H9 (cell line): Measurements from ENCODE around the gene SORD. TPM values are rescaled to one million over a fixed set of nuclear protein-coding genes. Genes with fewer than 3 reads are reported as not detected.

Experiments used
- DNase-seq: peaks from one replicate; pipeline ENCODE4 v3.0.0-alpha.2; 2017
- H2AFZ ChIP-seq: one replicate; pipeline ENCODE4 v1.6.1; 2013; ENCODE audit warnings: mild to moderate bottlenecking, low read length, control low read depth, moderate library complexity
- H2AK5ac ChIP-seq: 2 replicates; pipeline ENCODE4 v1.6.1; 2013; ENCODE audit warnings: low read length, control low read depth, mixed read lengths; ENCODE audit not compliant: insufficient read length
- H2BK120ac ChIP-seq: one replicate; pipeline ENCODE4 v1.6.1; 2013; ENCODE audit warnings: low read depth, mild to moderate bottlenecking, low read length, control low read depth, inconsistent platforms; ENCODE audit not compliant: poor library complexity, severe bottlenecking
- H2BK12ac ChIP-seq: 2 replicates; pipeline ENCODE4 v1.6.1; 2013; ENCODE audit warnings: low read length, control low read depth, mixed read lengths, low read depth; ENCODE audit not compliant: insufficient read length
- H2BK15ac ChIP-seq: 2 replicates; pipeline ENCODE4 v1.6.1; 2013; ENCODE audit warnings: low read depth, low read length, control low read depth
- H2BK20ac ChIP-seq: one replicate; pipeline ENCODE4 v1.6.1; 2013; ENCODE audit warnings: low read depth, mild to moderate bottlenecking, low read length, control low read depth, inconsistent platforms; ENCODE audit not compliant: poor library complexity, severe bottlenecking
- H2BK5ac ChIP-seq: 2 replicates; pipeline ENCODE4 v1.6.1; 2013; ENCODE audit warnings: low read length, control low read depth, mixed read lengths; ENCODE audit not compliant: insufficient read length
- H3K14ac ChIP-seq: 2 replicates; pipeline ENCODE4 v1.6.1; 2013; ENCODE audit warnings: low read length, control low read depth; ENCODE audit not compliant: insufficient read depth
- H3K18ac ChIP-seq: 2 replicates; pipeline ENCODE4 v1.6.1; 2013; ENCODE audit warnings: low read depth, mild to moderate bottlenecking, mixed read lengths, low read length, control low read depth; ENCODE audit not compliant: insufficient read length
- H3K23ac ChIP-seq: 2 replicates; pipeline ENCODE4 v1.6.1; 2013; ENCODE audit warnings: low read length, control low read depth, mixed read lengths, low read depth; ENCODE audit not compliant: insufficient read length
- H3K23me2 ChIP-seq: 2 replicates; pipeline ENCODE4 v1.6.1; 2013; ENCODE audit warnings: low read depth, mild to moderate bottlenecking, mixed read lengths, low read length, control low read depth; ENCODE audit not compliant: insufficient read length, poor library complexity, severe bottlenecking
- H3K27ac ChIP-seq: 2 replicates; pipeline ENCODE4 v1.5.1; 2013; ENCODE audit warnings: low read length, control low read depth, mixed read lengths, low read depth; ENCODE audit not compliant: insufficient read length
- H3K27me3 ChIP-seq: 2 replicates; pipeline ENCODE4 v1.6.1; 2013; ENCODE audit warnings: low read length, control low read depth, inconsistent platforms; ENCODE audit not compliant: insufficient read depth
- H3K4ac ChIP-seq: 2 replicates; pipeline ENCODE4 v1.6.1; 2013; ENCODE audit warnings: low read depth, mild to moderate bottlenecking, control low read depth, inconsistent platforms, low read length, moderate library complexity
- H3K4me1 ChIP-seq: 2 replicates; pipeline ENCODE4 v1.6.1; 2013; ENCODE audit warnings: low read length, control low read depth, inconsistent platforms; ENCODE audit not compliant: insufficient read depth
- H3K4me2 ChIP-seq: 2 replicates; pipeline ENCODE4 v1.6.1; 2013; ENCODE audit warnings: low read length, control low read depth, mixed read lengths; ENCODE audit not compliant: insufficient read length, insufficient read depth
- H3K56ac ChIP-seq: 2 replicates; pipeline ENCODE4 v1.6.1; 2013; ENCODE audit warnings: low read depth, mild to moderate bottlenecking, mixed read lengths, low read length, control low read depth; ENCODE audit not compliant: insufficient read length
- H3K79me1 ChIP-seq: 2 replicates; pipeline ENCODE4 v1.6.1; 2013; ENCODE audit warnings: low read depth, mild to moderate bottlenecking, moderate library complexity, low read length, control low read depth, inconsistent platforms; ENCODE audit not compliant: insufficient read depth, poor library complexity, severe bottlenecking
- H3K79me2 ChIP-seq: 2 replicates; pipeline ENCODE4 v1.6.1; 2013; ENCODE audit warnings: low read length, control low read depth, inconsistent platforms; ENCODE audit not compliant: insufficient read depth
- H3K9ac ChIP-seq: 2 replicates; pipeline ENCODE4 v1.6.1; 2013; ENCODE audit warnings: low read length, control low read depth, mixed read lengths; ENCODE audit not compliant: insufficient read length; ENCODE audit errors: extremely low read depth
- H3K9me3 ChIP-seq: one replicate; pipeline ENCODE4 v1.6.1; 2013; ENCODE audit warnings: low read depth, low read length, inconsistent platforms; ENCODE audit not compliant: control insufficient read depth
- H3T11ph ChIP-seq: one replicate; pipeline ENCODE4 v1.6.1; 2013; ENCODE audit warnings: mild to moderate bottlenecking, low read length, control low read depth, inconsistent platforms
- H4K20me1 ChIP-seq: one replicate; pipeline ENCODE4 v1.6.1; 2013; ENCODE audit not compliant: control insufficient read depth, insufficient read length, insufficient read depth
- H4K5ac ChIP-seq: 2 replicates; pipeline ENCODE4 v1.6.1; 2013; ENCODE audit warnings: low read depth, mild to moderate bottlenecking, mixed read lengths, low read length, control low read depth; ENCODE audit not compliant: insufficient read length
- H4K8ac ChIP-seq: replicated peaks from 2 replicates; pipeline ENCODE4 v1.6.1; 2013; ENCODE audit warnings: low read length, control low read depth, mixed read lengths, low read depth; ENCODE audit not compliant: insufficient read length
- H4K91ac ChIP-seq: 2 replicates; pipeline ENCODE4 v1.6.1; 2013; ENCODE audit warnings: low read depth, mild to moderate bottlenecking, moderate library complexity, mixed read lengths, low read length, control low read depth; ENCODE audit not compliant: insufficient read length
- H3K27ac Mint-ChIP-seq, 3 experiments: 2 replicates in 2 of 3; 3 replicates in 1 of 3; pipeline ENCODE4 v1.8.0; 2020 to 2021; ENCODE audit warnings: mixed read lengths in 3 of 3, mild to moderate bottlenecking in 1 of 3, moderate library complexity in 1 of 3
- H3K27me3 Mint-ChIP-seq: 2 replicates; pipeline ENCODE4 v1.8.0; 2021; ENCODE audit warnings: low read depth, mild to moderate bottlenecking, moderate library complexity, mixed read lengths
- H3K36me3 Mint-ChIP-seq, 3 experiments: 2 replicates in 2 of 3; 3 replicates in 1 of 3; pipeline ENCODE4 v1.8.0; 2020 to 2021; ENCODE audit warnings: low read depth in 3 of 3, mixed read lengths in 3 of 3; ENCODE audit not compliant: insufficient read depth in 1 of 3
- H3K4me1 Mint-ChIP-seq, 2 experiments: 2 replicates each; pipeline ENCODE4 v1.8.0; 2020; ENCODE audit warnings: mixed read lengths in 2 of 2
- H3K4me3 Mint-ChIP-seq, 2 experiments: 2 replicates in 1 of 2; 3 replicates in 1 of 2; pipeline ENCODE4 v1.8.0; 2020 to 2021; ENCODE audit warnings: mild to moderate bottlenecking in 2 of 2, mixed read lengths in 2 of 2, moderate library complexity in 1 of 2
- H3K9me3 Mint-ChIP-seq, 2 experiments: 2 replicates in 1 of 2; 3 replicates in 1 of 2; pipeline ENCODE4 v1.8.0; 2020; ENCODE audit warnings: mild to moderate bottlenecking in 2 of 2, mixed read lengths in 2 of 2, moderate library complexity in 1 of 2
- WGBS: extraction: QIAGEN DNeasy Blood & Tissue Kit; methylation state at CpG from one replicate; pipeline ENCODE4 v1.1.7; 2013; ENCODE audit warnings: missing lambda C conversion rate, low lambda C conversion rate, mixed read lengths; ENCODE audit not compliant: insufficient read length; ENCODE audit errors: extremely low coverage; 5-methylcytosine and 5-hydroxymethylcytosine counted together
- total RNA-seq: library from RNA; stranded (reverse); gene quantifications from 2 replicates; pipeline ENCODE4 v1.2.1, GENCODE V29; 2021
- TF ChIP-seq, protein P1 (sequence below): fragments of 200-600 bp; sonication (generic); conservative IDR thresholded peaks from 3 replicates; pipeline ENCODE4 v1.8.0; 2021; ENCODE audit warnings: antibody characterized with exemption, mild to moderate bottlenecking

The SORD gene
- total RNA-seq, 1 experiment from 2014 or later, result 35.2 TPM

DNA sequence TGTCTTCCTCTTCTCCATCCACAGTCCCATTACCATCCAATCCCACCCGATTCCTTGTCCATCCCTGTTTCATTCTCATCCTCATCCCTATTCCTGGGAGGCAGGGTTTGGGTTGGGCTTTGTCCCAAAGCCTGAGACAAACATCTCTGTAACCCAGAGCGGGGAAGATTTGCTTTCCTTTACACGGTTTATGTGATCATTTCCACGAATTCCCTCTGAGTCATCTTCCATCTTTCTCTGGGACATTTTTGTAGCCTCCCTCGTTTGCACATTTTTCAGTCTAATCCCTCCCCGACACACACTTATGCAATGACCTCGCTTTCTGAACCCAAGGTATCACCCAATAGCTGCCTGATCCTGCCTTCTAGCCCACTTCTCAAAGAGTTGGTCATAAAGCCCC lies 68.2 kb downstream of the SORD start:
- H3K14ac ChIP-seq, result no peak overlapping the region
- H4K5ac ChIP-seq, result no peak overlapping the region
- H2AFZ ChIP-seq, result no peak overlapping the region
- H3K56ac ChIP-seq, result no peak overlapping the region
- H3K9me3 Mint-ChIP-seq, result no peaks in the 10 kb centered on the region; a peak in 1 of 5 replicates
- no peak overlapping the region for H3K23ac ChIP-seq
- no peak for DNase-seq
- H2BK120ac ChIP-seq, result no peak overlapping the region
- no peak overlapping the region for H3K27ac ChIP-seq
- H3K4me1 ChIP-seq, result no peaks in the 10 kb centered on the region
- H3K4me2 ChIP-seq, result no peak overlapping the region
- H3K79me2 ChIP-seq, result no peaks in the 10 kb centered on the region
- H4K8ac ChIP-seq, result no peak overlapping the region
- H4K91ac ChIP-seq, result no peak overlapping the region
- no peaks in the 10 kb centered on the region for H3K36me3 Mint-ChIP-seq
- no peak overlapping the region for H2BK5ac ChIP-seq
- no peak overlapping the region for H2BK20ac ChIP-seq
- peaks cover 25% of the 10 kb centered on the region for H3K27me3 Mint-ChIP-seq
- no peaks in the 10 kb centered on the region for H3K27me3 ChIP-seq
- H4K20me1 ChIP-seq, result no peaks in the 10 kb centered on the region
- H3K79me1 ChIP-seq, result no peaks in the 10 kb centered on the region
- TF ChIP-seq, protein P1, sequence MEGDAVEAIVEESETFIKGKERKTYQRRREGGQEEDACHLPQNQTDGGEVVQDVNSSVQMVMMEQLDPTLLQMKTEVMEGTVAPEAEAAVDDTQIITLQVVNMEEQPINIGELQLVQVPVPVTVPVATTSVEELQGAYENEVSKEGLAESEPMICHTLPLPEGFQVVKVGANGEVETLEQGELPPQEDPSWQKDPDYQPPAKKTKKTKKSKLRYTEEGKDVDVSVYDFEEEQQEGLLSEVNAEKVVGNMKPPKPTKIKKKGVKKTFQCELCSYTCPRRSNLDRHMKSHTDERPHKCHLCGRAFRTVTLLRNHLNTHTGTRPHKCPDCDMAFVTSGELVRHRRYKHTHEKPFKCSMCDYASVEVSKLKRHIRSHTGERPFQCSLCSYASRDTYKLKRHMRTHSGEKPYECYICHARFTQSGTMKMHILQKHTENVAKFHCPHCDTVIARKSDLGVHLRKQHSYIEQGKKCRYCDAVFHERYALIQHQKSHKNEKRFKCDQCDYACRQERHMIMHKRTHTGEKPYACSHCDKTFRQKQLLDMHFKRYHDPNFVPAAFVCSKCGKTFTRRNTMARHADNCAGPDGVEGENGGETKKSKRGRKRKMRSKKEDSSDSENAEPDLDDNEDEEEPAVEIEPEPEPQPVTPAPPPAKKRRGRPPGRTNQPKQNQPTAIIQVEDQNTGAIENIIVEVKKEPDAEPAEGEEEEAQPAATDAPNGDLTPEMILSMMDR, result no peak
- no peak overlapping the region for H2AK5ac ChIP-seq
- no CpG with 5 or more reads among the region's 7 CpGs for WGBS
- H2BK15ac ChIP-seq, result no peak overlapping the region
- no peak overlapping the region for H3K4me3 Mint-ChIP-seq
- no peak overlapping the region for H3K9ac ChIP-seq
- peak overlapping the region in 1 of 3 experiments; percentile 80; a peak in 1 of 7 replicates for H3K27ac Mint-ChIP-seq
- no peak overlapping the region for H3K18ac ChIP-seq
- H2BK12ac ChIP-seq, result no peak overlapping the region
- no peaks in the 10 kb centered on the region for H3K9me3 ChIP-seq
- no peak overlapping the region for H3T11ph ChIP-seq
- no peaks in the 10 kb centered on the region for H3K4me1 Mint-ChIP-seq
- H3K23me2 ChIP-seq, result no peaks in the 10 kb centered on the region
- H3K4ac ChIP-seq, result no peak overlapping the region
